ENCODE data around the gene A4GALT.

A4GALT gene

DNA sequence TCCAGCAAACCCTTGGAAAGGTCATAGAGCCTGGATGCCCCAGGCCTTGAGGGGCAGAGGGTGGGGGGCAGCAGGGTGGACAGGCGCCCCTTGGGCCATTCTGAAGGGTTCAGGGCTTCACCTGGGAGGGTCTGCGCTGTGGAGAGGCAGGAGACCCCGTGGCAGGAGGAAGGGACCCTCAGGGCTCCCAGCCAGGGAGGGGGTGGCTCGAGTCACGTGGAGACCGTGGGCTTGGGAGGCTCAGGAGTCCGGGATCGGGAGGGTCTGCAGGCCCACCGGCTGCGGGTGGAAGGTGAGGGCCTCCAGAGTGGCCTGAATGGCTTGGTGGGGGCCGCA lies 48.5 kb upstream of the A4GALT start:
- H3K4me3 ChIP-seq (ENCODE audit: insufficient read depth, low read length, poor library complexity, severe bottlenecking), result no peak overlapping the region
- H3K9me2 ChIP-seq (replicated peaks; ENCODE audit: insufficient read depth, low read length), result no peaks in the 10 kb centered on the region
- H4K20me1 ChIP-seq (ENCODE audit: low read depth, low read length), result no peaks in the 10 kb centered on the region
- H2AFZ ChIP-seq (ENCODE audit: low read depth, low read length, severe bottlenecking), result no peak overlapping the region
- H3K9me3 ChIP-seq (ENCODE audit: insufficient read depth, low read length), result no peaks in the 10 kb centered on the region
- no peak for TF ChIP-seq EZH2phosphoT487 (conservative IDR thresholded peaks at IDR 0.05; ENCODE audit: low read length)
- TF ChIP-seq, protein P1, sequence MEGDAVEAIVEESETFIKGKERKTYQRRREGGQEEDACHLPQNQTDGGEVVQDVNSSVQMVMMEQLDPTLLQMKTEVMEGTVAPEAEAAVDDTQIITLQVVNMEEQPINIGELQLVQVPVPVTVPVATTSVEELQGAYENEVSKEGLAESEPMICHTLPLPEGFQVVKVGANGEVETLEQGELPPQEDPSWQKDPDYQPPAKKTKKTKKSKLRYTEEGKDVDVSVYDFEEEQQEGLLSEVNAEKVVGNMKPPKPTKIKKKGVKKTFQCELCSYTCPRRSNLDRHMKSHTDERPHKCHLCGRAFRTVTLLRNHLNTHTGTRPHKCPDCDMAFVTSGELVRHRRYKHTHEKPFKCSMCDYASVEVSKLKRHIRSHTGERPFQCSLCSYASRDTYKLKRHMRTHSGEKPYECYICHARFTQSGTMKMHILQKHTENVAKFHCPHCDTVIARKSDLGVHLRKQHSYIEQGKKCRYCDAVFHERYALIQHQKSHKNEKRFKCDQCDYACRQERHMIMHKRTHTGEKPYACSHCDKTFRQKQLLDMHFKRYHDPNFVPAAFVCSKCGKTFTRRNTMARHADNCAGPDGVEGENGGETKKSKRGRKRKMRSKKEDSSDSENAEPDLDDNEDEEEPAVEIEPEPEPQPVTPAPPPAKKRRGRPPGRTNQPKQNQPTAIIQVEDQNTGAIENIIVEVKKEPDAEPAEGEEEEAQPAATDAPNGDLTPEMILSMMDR (IDR thresholded peaks at IDR 0.05; ENCODE audit: insufficient read depth, low read length, poor library complexity, severe bottlenecking), result no peak
- H3K9ac ChIP-seq (ENCODE audit: low read length), result peak overlapping the region; percentile 32
- peaks cover 16% of the 10 kb centered on the region for H3F3A ChIP-seq (ENCODE audit: insufficient read depth)
- peak overlapping the region; percentile 68 for H3K27ac ChIP-seq (ENCODE audit: low read depth, low read length)
- no peaks in the 10 kb centered on the region for H3K36me3 ChIP-seq (ENCODE audit: low read length)
- no peaks in the 10 kb centered on the region for H3K27me3 ChIP-seq (ENCODE audit: low read length)
- peak overlapping the region; percentile 47 for H3K4me2 ChIP-seq (ENCODE audit: low read depth, low read length, poor library complexity, severe bottlenecking)
- no peaks in the 10 kb centered on the region for H3K79me2 ChIP-seq (ENCODE audit: insufficient read depth, low read length)

GRCh38 chr22:42768385-42769035 lies 47.8 kb upstream of the A4GALT start:
- H3K4me2 ChIP-seq (ENCODE audit: low read depth, low read length, poor library complexity, severe bottlenecking), result no peak overlapping the region
- H3K27ac ChIP-seq (ENCODE audit: low read depth, low read length), result no peak overlapping the region
- H3K27me3 ChIP-seq (ENCODE audit: low read length), result no peaks in the 10 kb centered on the region
- no peaks in the 10 kb centered on the region for H4K20me1 ChIP-seq (ENCODE audit: low read depth, low read length)
- H2AFZ ChIP-seq (ENCODE audit: low read depth, low read length, severe bottlenecking), result no peak overlapping the region
- no peak overlapping the region for H3K9ac ChIP-seq (ENCODE audit: low read length)
- H3K79me2 ChIP-seq (ENCODE audit: insufficient read depth, low read length), result no peaks in the 10 kb centered on the region
- H3K9me3 ChIP-seq (ENCODE audit: insufficient read depth, low read length), result no peaks in the 10 kb centered on the region
- peaks cover 14% of the 10 kb centered on the region for H3F3A ChIP-seq (ENCODE audit: insufficient read depth)
- H3K36me3 ChIP-seq (ENCODE audit: low read length), result no peaks in the 10 kb centered on the region
- TF ChIP-seq, protein P1 (IDR thresholded peaks at IDR 0.05; ENCODE audit: insufficient read depth, low read length, poor library complexity, severe bottlenecking), result no peak
- no peak for TF ChIP-seq EZH2phosphoT487 (conservative IDR thresholded peaks at IDR 0.05; ENCODE audit: low read length)
- H3K9me2 ChIP-seq (replicated peaks; ENCODE audit: insufficient read depth, low read length), result no peaks in the 10 kb centered on the region
- no peak overlapping the region for H3K4me3 ChIP-seq (ENCODE audit: insufficient read depth, low read length, poor library complexity, severe bottlenecking)

GRCh38 chr22:42766860-42767259 lies 46.2 kb upstream of the A4GALT start:
- TF ChIP-seq, protein P1 (IDR thresholded peaks at IDR 0.05; ENCODE audit: insufficient read depth, low read length, poor library complexity, severe bottlenecking), result no peak
- TF ChIP-seq EZH2phosphoT487 (conservative IDR thresholded peaks at IDR 0.05; ENCODE audit: low read length), result no peak
- H3K79me2 ChIP-seq (ENCODE audit: insufficient read depth, low read length), result no peaks in the 10 kb centered on the region
- no peaks in the 10 kb centered on the region for H4K20me1 ChIP-seq (ENCODE audit: low read depth, low read length)
- no peaks in the 10 kb centered on the region for H3K27me3 ChIP-seq (ENCODE audit: low read length)
- H3K9me3 ChIP-seq (ENCODE audit: insufficient read depth, low read length), result no peaks in the 10 kb centered on the region
- no peak overlapping the region for H3K27ac ChIP-seq (ENCODE audit: low read depth, low read length)
- H3K36me3 ChIP-seq (ENCODE audit: low read length), result no peaks in the 10 kb centered on the region
- H3F3A ChIP-seq (ENCODE audit: insufficient read depth), result peaks cover 20% of the 10 kb centered on the region
- no peak overlapping the region for H2AFZ ChIP-seq (ENCODE audit: low read depth, low read length, severe bottlenecking)
- H3K9ac ChIP-seq (ENCODE audit: low read length), result no peak overlapping the region
- H3K9me2 ChIP-seq (replicated peaks; ENCODE audit: insufficient read depth, low read length), result no peaks in the 10 kb centered on the region
- no peak overlapping the region for H3K4me2 ChIP-seq (ENCODE audit: low read depth, low read length, poor library complexity, severe bottlenecking)
- H3K4me3 ChIP-seq (ENCODE audit: insufficient read depth, low read length, poor library complexity, severe bottlenecking), result no peak overlapping the region
